HG02759 (cell line): ENCODE measurements around the gene TMEM119.
"Not testable (repeated sequence)": the region's sequence is repeated elsewhere in the genome, so short reads cannot be mapped to it uniquely, and the experiment has no call there.

Source experiments
- ATAC-seq: cut with Tn5 transposase; IDR thresholded peaks from one replicate; pipeline ENCODE4 v1.9.1; 2021; ENCODE audit warnings: mild to moderate bottlenecking, moderate library complexity; ENCODE audit not compliant: unreplicated experiment

TMEM119 gene

GRCh38 chr12:108585864-108586263 is 12.0 kb downstream of the TMEM119 start:
- no peak for ATAC-seq

DNA sequence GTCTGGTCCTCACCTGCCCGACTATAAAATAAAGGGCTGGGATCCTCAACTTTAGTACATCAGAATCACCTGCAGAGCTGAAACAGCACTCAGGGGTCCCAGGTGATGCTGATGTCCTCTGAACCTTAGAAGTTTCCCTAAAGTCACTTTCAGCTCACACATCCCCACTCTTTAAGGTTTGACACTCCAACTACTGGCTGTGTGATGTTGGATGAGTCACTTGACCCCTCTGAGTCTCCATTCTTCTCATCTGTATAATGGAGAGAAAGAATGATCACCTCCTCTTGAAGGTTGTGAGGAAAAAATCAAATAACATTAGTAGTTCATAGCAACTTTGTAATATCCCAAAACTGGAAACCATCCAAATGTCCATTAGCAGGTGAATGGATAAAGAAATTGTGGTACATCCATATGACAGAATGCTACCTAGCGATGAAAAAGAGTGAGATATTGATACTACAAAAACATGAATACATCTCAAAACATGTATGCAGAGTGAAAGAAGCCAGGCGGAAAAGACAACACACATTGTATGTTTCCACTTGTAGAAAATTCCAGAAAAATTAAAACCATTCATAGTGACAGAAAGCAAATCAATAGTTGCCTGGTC is 13.3 kb downstream of the TMEM119 start:
- ATAC-seq: no peak

- no peak for ATAC-seq
Measured at GRCh38 chr12:108583991-108584390, 13.9 kb downstream of the TMEM119 start.

- ATAC-seq: no peak
Measured at GRCh38 chr12:108582978-108583770, 14.7 kb downstream of the TMEM119 start.

GRCh38 chr12:108582509-108582908 is 15.4 kb downstream of the TMEM119 start:
- ATAC-seq: no peak

DNA sequence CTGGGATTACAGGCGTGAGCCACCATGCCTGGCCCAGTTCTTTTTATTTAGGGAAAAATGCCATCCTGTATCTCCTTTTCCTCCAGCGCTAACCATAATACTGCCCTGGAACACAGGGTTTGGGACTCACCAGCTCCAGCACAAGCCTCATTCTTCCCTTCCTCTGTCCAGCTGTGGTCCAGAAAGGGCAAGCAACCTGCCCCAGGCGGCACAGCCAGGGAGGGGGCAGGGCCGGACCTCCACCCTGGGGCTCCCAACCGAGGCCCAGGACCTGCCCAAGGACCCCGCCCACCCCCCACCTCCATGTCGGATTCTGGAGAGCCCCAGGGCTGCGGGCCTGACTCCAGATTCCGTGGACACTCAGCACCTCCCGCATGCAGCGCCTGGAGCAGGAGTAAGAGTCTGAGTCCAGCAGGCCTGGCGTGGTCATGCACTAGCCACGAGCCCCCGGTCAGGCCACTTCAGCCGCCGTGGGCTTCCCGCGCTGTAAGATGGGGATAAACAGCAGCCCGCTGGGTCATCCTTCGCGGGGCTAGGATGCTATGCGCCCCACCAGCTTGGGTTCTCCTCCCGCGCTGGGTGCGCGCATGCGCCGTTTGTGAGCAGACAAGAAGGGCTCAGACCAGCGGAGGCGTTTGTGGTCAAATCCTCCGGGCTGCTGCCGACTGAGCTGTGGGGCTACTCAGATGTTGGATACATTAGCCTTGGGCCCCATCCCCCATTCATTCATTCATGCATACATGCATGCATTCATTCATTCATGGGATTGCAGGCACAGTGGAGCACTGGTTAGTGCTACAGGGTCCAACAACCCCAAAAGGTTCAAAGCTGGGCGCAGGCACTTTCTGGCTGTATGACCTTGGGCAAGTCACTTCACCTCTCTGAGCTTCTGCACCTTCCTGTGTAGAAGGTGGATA is 16.3 kb downstream of the TMEM119 start:
- ATAC-seq: no peak

DNA sequence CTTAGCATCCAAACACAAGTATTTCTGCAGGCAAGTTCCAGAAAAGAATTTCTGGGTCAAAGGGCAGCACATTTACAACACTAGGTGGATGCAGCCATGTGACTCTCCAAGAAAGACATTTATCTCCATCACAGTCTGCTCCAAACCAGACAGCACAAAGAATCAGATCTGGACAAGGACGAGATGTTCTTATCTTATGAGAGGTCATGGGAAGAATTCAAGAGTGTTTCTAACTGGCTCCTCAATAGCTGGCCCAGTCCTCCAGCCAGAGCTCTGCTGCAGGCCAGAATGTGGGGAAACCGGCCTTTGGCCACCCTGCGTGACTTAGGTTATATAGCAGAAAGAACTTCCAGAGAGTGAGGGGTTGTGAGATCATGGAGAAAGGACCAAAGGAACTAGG is 17.4 kb downstream of the TMEM119 start:
- no peak for ATAC-seq

- no peak for ATAC-seq
Measured at GRCh38 chr12:108578813-108579212, 19.1 kb downstream of the TMEM119 start.

- no peak for ATAC-seq
Measured at GRCh38 chr12:108578264-108578663, 19.6 kb downstream of the TMEM119 start.

DNA sequence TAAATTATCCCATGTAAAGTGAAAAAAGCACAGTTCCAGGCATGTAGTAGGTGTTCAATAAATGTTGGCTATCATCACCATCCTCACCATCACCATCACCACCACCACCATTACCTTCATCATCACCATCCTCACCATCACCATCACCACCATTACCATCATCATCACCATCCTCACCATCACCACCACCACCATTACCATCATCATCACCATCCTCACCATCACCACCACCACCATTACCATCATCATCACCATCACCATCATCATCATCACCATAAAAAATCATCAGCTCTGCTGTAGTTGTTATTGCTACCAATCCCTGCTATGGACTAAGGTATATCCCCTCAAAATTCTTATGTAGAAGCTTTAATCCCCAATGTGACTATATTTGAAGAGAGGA is 20.4 kb downstream of the TMEM119 start:
- no peak for ATAC-seq

DNA sequence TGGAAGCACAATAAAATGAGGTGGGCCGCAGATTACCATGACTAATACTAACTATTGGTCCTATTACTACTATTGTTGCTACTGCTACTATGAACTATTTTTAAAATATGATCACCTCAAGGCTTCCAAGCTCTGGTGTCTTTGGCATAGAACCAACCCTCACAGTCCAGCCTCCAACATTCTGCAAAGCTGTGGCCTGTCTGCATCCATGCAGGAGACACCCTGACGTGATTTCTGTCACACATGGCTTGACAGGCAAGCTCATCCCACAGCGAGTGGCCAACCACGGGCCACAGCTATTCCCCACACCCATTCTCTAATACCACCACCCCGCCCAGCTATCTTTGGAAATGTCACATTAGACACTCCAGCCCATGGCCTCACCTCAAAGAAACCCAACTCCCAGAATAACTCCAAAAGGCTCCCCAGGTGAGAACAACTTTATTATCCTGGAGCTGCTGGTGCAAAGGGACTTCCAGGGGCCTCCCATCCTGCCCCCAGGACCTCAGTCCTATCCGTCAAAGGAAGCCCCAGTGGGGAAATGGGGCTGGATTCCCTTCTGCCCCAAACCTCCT is 21.1 kb downstream of the TMEM119 start:
- ATAC-seq: no peak

- no peak for ATAC-seq
Measured at GRCh38 chr12:108575199-108575912, 22.5 kb downstream of the TMEM119 start.

GRCh38 chr12:108574276-108574675 is 23.6 kb downstream of the TMEM119 start:
- ATAC-seq: not testable (repeated sequence)

DNA sequence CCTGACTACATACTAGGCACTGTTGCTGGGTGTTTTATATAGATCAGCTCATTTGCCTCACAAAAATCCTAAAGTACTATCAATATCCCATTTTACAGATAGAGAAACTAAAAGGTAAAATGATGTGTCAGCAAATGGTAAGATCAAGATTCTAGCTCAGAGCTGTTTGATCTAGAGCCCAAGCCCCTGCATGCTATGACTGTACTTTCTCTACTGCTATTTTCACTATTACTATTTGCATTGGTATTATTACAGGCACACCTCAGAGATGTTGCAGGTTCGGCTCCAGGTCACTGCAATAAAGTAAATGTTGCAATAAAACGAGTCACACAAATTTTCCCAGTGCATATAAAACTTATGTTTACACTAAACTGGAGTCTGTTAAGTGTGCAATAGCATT is 24.6 kb downstream of the TMEM119 start:
- ATAC-seq: no peak

- peak; percentile 36 for ATAC-seq
Measured at GRCh38 chr12:108572166-108572790, 25.6 kb downstream of the TMEM119 start.

DNA sequence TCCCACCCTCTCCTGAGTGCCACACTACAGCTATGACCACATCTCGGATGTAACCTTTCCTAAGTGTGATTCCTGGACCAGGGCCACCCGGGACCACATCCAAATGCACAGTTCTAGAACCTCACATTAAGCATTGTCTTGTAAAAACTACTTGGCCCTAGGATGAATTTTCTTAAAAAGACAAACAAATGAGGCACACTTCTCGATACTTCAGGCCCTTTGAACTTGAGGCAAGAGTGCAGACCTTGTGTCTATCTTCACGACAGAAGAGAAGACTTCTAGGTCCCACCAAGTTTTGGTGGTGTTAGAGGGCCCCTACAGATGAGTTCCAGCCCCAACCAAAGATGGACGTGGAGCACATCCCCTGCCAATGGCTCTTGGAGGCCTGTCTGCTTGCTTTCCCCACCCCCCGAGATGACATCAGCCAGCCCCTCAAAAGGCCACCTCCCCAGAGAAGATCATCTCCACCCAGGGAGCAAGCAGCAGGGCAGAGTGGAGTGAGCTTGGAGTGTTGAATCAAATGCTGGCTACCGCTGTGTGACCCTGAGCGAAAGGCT is 26.2 kb downstream of the TMEM119 start:
- no peak for ATAC-seq

- no peak for ATAC-seq
Measured at GRCh38 chr12:108570743-108571608, 26.9 kb downstream of the TMEM119 start.

DNA sequence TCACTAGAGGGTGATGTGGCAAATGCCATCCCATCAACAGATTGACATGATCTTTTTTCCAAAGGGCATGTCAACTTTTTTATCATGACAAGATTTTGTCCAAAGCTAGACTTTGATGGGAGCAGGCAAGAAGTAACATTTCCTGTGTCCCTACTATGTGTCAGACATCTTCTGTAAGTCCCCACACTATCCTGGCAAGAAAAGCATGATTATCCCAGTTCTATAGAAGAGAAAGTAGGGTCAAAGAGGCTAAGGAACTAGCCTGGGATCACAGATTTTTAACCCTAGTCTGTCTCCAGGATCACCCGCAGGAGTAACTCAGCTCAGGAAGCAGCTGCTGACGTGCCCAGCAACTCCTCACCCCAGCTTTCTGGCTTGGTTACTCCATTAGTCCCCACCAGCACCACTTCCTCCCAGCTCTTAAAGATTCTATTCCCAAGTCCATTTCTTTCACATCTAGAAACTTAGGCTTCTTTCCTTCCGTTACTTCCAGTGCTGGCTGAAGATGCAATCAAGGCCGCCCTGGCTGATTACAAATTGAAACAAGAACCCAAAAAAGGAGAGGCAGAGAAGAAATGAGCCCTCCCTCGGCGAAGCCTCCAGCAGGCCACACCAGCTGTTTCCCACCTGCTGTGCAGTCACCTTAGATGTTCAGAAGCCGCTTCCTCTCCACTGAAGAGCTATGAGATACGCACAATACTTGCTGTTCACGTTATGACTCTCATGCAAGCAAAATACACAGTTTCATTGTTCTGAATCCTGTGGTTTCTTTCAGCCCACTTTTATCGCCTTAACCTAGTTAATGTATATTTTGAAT is 29.3 kb downstream of the TMEM119 start:
- ATAC-seq: peak; percentile 71
